ENCODE results near the gene HEYL. TPM values are rescaled to one million over a fixed set of nuclear protein-coding genes. Genes with fewer than 3 reads are reported as not detected.

HEYL gene
- total and polyA plus RNA-seq, 2 of the 8 experiments (the other 6 are each of a cell fraction or from before 2014, with no cell fraction given): 1.8 to 3.1 TPM

- TF ChIP-seq, protein P1, sequence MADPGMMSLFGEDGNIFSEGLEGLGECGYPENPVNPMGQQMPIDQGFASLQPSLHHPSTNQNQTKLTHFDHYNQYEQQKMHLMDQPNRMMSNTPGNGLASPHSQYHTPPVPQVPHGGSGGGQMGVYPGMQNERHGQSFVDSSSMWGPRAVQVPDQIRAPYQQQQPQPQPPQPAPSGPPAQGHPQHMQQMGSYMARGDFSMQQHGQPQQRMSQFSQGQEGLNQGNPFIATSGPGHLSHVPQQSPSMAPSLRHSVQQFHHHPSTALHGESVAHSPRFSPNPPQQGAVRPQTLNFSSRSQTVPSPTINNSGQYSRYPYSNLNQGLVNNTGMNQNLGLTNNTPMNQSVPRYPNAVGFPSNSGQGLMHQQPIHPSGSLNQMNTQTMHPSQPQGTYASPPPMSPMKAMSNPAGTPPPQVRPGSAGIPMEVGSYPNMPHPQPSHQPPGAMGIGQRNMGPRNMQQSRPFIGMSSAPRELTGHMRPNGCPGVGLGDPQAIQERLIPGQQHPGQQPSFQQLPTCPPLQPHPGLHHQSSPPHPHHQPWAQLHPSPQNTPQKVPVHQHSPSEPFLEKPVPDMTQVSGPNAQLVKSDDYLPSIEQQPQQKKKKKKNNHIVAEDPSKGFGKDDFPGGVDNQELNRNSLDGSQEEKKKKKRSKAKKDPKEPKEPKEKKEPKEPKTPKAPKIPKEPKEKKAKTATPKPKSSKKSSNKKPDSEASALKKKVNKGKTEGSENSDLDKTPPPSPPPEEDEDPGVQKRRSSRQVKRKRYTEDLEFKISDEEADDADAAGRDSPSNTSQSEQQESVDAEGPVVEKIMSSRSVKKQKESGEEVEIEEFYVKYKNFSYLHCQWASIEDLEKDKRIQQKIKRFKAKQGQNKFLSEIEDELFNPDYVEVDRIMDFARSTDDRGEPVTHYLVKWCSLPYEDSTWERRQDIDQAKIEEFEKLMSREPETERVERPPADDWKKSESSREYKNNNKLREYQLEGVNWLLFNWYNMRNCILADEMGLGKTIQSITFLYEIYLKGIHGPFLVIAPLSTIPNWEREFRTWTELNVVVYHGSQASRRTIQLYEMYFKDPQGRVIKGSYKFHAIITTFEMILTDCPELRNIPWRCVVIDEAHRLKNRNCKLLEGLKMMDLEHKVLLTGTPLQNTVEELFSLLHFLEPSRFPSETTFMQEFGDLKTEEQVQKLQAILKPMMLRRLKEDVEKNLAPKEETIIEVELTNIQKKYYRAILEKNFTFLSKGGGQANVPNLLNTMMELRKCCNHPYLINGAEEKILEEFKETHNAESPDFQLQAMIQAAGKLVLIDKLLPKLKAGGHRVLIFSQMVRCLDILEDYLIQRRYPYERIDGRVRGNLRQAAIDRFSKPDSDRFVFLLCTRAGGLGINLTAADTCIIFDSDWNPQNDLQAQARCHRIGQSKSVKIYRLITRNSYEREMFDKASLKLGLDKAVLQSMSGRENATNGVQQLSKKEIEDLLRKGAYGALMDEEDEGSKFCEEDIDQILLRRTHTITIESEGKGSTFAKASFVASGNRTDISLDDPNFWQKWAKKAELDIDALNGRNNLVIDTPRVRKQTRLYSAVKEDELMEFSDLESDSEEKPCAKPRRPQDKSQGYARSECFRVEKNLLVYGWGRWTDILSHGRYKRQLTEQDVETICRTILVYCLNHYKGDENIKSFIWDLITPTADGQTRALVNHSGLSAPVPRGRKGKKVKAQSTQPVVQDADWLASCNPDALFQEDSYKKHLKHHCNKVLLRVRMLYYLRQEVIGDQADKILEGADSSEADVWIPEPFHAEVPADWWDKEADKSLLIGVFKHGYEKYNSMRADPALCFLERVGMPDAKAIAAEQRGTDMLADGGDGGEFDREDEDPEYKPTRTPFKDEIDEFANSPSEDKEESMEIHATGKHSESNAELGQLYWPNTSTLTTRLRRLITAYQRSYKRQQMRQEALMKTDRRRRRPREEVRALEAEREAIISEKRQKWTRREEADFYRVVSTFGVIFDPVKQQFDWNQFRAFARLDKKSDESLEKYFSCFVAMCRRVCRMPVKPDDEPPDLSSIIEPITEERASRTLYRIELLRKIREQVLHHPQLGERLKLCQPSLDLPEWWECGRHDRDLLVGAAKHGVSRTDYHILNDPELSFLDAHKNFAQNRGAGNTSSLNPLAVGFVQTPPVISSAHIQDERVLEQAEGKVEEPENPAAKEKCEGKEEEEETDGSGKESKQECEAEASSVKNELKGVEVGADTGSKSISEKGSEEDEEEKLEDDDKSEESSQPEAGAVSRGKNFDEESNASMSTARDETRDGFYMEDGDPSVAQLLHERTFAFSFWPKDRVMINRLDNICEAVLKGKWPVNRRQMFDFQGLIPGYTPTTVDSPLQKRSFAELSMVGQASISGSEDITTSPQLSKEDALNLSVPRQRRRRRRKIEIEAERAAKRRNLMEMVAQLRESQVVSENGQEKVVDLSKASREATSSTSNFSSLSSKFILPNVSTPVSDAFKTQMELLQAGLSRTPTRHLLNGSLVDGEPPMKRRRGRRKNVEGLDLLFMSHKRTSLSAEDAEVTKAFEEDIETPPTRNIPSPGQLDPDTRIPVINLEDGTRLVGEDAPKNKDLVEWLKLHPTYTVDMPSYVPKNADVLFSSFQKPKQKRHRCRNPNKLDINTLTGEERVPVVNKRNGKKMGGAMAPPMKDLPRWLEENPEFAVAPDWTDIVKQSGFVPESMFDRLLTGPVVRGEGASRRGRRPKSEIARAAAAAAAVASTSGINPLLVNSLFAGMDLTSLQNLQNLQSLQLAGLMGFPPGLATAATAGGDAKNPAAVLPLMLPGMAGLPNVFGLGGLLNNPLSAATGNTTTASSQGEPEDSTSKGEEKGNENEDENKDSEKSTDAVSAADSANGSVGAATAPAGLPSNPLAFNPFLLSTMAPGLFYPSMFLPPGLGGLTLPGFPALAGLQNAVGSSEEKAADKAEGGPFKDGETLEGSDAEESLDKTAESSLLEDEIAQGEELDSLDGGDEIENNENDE (IDR thresholded peaks at IDR 0.05; ENCODE audit: insufficient replicate concordance, low read length): no peak
- no peak for TF ChIP-seq USF2 (IDR thresholded peaks at IDR 0.05; ENCODE audit: low read length)
- no peak for TF ChIP-seq BRCA1 (IDR thresholded peaks at IDR 0.05; ENCODE audit: low read depth, low read length)
- TF ChIP-seq EZH2 (IDR thresholded peaks at IDR 0.05; ENCODE audit: low read depth, low read length, severe bottlenecking): no peak
- TF ChIP-seq BACH1 (IDR thresholded peaks at IDR 0.05; ENCODE audit: low read length): no peak
- TF ChIP-seq MAFK (IDR thresholded peaks at IDR 0.05; ENCODE audit: low read depth, low read length): no peak
- TF ChIP-seq ATF3 (IDR thresholded peaks at IDR 0.05; ENCODE audit: insufficient read depth, low read depth, low read length): no peak
- TF ChIP-seq FOSL1 (IDR thresholded peaks at IDR 0.05; ENCODE audit: insufficient read depth, low read depth, low read length): no peak
These were observed 7.1 kb downstream of the HEYL start (continued) for GRCh38 chr1:39632323-39632681.
